Measurements from ENCODE around the gene LARGE1.

LARGE1 gene

DNA sequence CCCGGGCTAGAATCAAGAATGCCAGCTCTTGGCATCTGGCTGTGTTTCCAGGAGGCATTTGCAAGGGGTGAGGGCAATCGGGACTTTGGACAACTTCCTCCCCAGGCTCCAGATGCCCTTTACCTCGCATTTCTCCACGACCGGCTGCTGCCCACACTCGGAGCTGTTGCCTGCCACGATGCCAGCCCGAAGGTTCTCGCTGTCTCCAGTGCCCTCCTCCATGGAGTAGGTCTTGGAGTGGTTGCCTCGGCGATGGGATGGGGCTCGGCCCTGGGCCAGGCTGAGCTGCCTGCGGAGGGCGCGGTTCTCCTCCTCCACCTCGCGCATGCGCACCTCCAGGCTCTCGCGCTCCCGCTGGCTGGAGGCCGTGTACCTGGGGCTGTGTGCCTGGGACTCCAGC is 270.0 kb downstream of the LARGE1 start:
- ChIA-PET CTCF (no interaction called here), POLR2A (no interaction called here)
- H3K9me3 ChIP-seq (ENCODE audit: control extremely low read depth in 1 of 5, control insufficient read depth in 4 of 5, insufficient read depth in 2 of 5, low read depth in 1 of 5, low read length in 4 of 5) = peaks cover 0 to 7% (median 0%) of the 10 kb centered on the region in 5 experiments
- H3K27me3 ChIP-seq (replicated peaks in 2 of 5; ENCODE audit: control insufficient read depth in 4 of 5, insufficient read depth in 5 of 5, low read length in 4 of 5) = no peaks in the 10 kb centered on the region
- H3K4me1 ChIP-seq (ENCODE audit: control extremely low read depth in 1 of 4, control insufficient read depth in 4 of 4, insufficient read depth in 4 of 4, low read length in 3 of 4) = no peaks in the 10 kb centered on the region
- H3K27ac ChIP-seq (ENCODE audit: insufficient read depth in 1 of 2, low read depth in 1 of 2, low read length in 2 of 2, poor library complexity in 1 of 2, severe bottlenecking in 2 of 2) = no peak overlapping the region
- DNase-seq = no peak
- H3K36me3 ChIP-seq (ENCODE audit: control insufficient read depth in 4 of 4, insufficient read depth in 4 of 4, low read length in 3 of 4) = no peaks in the 10 kb centered on the region
- no peak overlapping the region for H3K4me3 ChIP-seq (ENCODE audit: control insufficient read depth in 1 of 7, extremely low read depth in 1 of 7, insufficient read depth in 4 of 7, low read depth in 2 of 7, low read length in 6 of 7)
- 91% methylated on average over 19 of the region's 22 CpGs for WGBS (ENCODE audit: insufficient coverage)

- peaks cover 0 to 7% (median 0%) of the 10 kb centered on the region in 5 experiments for H3K9me3 ChIP-seq (ENCODE audit: control extremely low read depth in 1 of 5, control insufficient read depth in 4 of 5, insufficient read depth in 2 of 5, low read depth in 1 of 5, low read length in 4 of 5)
- no peaks in the 10 kb centered on the region for H3K27me3 ChIP-seq (replicated peaks in 2 of 5; ENCODE audit: control insufficient read depth in 4 of 5, insufficient read depth in 5 of 5, low read length in 4 of 5)
- H3K36me3 ChIP-seq (ENCODE audit: control insufficient read depth in 4 of 4, insufficient read depth in 4 of 4, low read length in 3 of 4) = no peaks in the 10 kb centered on the region
- no peak overlapping the region for H3K4me3 ChIP-seq (ENCODE audit: control insufficient read depth in 1 of 7, extremely low read depth in 1 of 7, insufficient read depth in 4 of 7, low read depth in 2 of 7, low read length in 6 of 7)
- ChIA-PET CTCF (no interaction called here), POLR2A (no interaction called here)
- no peaks in the 10 kb centered on the region for H3K4me1 ChIP-seq (ENCODE audit: control extremely low read depth in 1 of 4, control insufficient read depth in 4 of 4, insufficient read depth in 4 of 4, low read length in 3 of 4)
- no peak overlapping the region for H3K27ac ChIP-seq (ENCODE audit: insufficient read depth in 1 of 2, low read depth in 1 of 2, low read length in 2 of 2, poor library complexity in 1 of 2, severe bottlenecking in 2 of 2)
- WGBS (ENCODE audit: insufficient coverage) = 100% methylated on average over 2 of the region's 3 CpGs
- DNase-seq = no peak
Measured at GRCh38 chr22:33648478-33648877, 271.8 kb downstream of the LARGE1 start.

GRCh38 chr22:33640900-33641299 is 279.4 kb downstream of the LARGE1 start:
- Histone ChIP-seq H3K27me3 (replicated peaks in 2 of 5; ENCODE audit: control insufficient read depth in 4 of 5, insufficient read depth in 5 of 5, low read length in 4 of 5) (no peaks in the 10 kb centered on the region), H3K36me3 (ENCODE audit: control insufficient read depth in 4 of 4, insufficient read depth in 4 of 4, low read length in 3 of 4) (no peaks in the 10 kb centered on the region), H3K4me3 (ENCODE audit: control insufficient read depth in 1 of 7, extremely low read depth in 1 of 7, insufficient read depth in 4 of 7, low read depth in 2 of 7, low read length in 6 of 7) (no peak overlapping the region), H3K27ac (ENCODE audit: insufficient read depth in 1 of 2, low read depth in 1 of 2, low read length in 2 of 2, poor library complexity in 1 of 2, severe bottlenecking in 2 of 2) (no peak overlapping the region), H3K9me3 (ENCODE audit: control extremely low read depth in 1 of 5, control insufficient read depth in 4 of 5, insufficient read depth in 2 of 5, low read depth in 1 of 5, low read length in 4 of 5) (peaks cover 0 to 8% (median 4%) of the 10 kb centered on the region in 5 experiments), H3K4me1 (ENCODE audit: control extremely low read depth in 1 of 4, control insufficient read depth in 4 of 4, insufficient read depth in 4 of 4, low read length in 3 of 4) (no peaks in the 10 kb centered on the region)
- ChIA-PET POLR2A (no interaction called here), CTCF (no interaction called here)
- no peak for DNase-seq
- WGBS (ENCODE audit: insufficient coverage) = 97% methylated on average over 6 of the region's 7 CpGs

- CTCF ChIA-PET = no interaction called here
- WGBS (ENCODE audit: insufficient coverage) = 93% methylated on average over 6 of the region's 10 CpGs
Measured at GRCh38 chr22:33639588-33640254, 280.6 kb downstream of the LARGE1 start.

GRCh38 chr22:33635766-33636165 is 284.5 kb downstream of the LARGE1 start:
- Histone ChIP-seq H3K27me3 (replicated peaks in 2 of 5; ENCODE audit: control insufficient read depth in 4 of 5, insufficient read depth in 5 of 5, low read length in 4 of 5) (no peaks in the 10 kb centered on the region), H3K27ac (ENCODE audit: insufficient read depth in 1 of 2, low read depth in 1 of 2, low read length in 2 of 2, poor library complexity in 1 of 2, severe bottlenecking in 2 of 2) (no peak overlapping the region), H3K36me3 (ENCODE audit: control insufficient read depth in 4 of 4, insufficient read depth in 4 of 4, low read length in 3 of 4) (no peaks in the 10 kb centered on the region), H3K4me3 (ENCODE audit: control insufficient read depth in 1 of 7, extremely low read depth in 1 of 7, insufficient read depth in 4 of 7, low read depth in 2 of 7, low read length in 6 of 7) (no peak overlapping the region), H3K4me1 (ENCODE audit: control extremely low read depth in 1 of 4, control insufficient read depth in 4 of 4, insufficient read depth in 4 of 4, low read length in 3 of 4) (no peaks in the 10 kb centered on the region), H3K9me3 (ENCODE audit: control extremely low read depth in 1 of 5, control insufficient read depth in 4 of 5, insufficient read depth in 2 of 5, low read depth in 1 of 5, low read length in 4 of 5) (peaks cover 0 to 18% (median 7%) of the 10 kb centered on the region in 5 experiments)
- 86% methylated on average over 1 of the region's 2 CpGs for WGBS (ENCODE audit: insufficient coverage)
- POLR2A ChIA-PET = no interaction called here
- no peak for DNase-seq
- CTCF ChIA-PET = no interaction called here

More at GRCh38 chr22:33639588-33640254, 280.6 kb downstream of the LARGE1 start:
- POLR2A ChIA-PET = no interaction called here
- DNase-seq = no peak
- Histone ChIP-seq H3K36me3 (ENCODE audit: control insufficient read depth in 4 of 4, insufficient read depth in 4 of 4, low read length in 3 of 4) (no peaks in the 10 kb centered on the region), H3K9me3 (ENCODE audit: control extremely low read depth in 1 of 5, control insufficient read depth in 4 of 5, insufficient read depth in 2 of 5, low read depth in 1 of 5, low read length in 4 of 5) (peaks cover 0 to 15% (median 7%) of the 10 kb centered on the region in 5 experiments), H3K27me3 (replicated peaks in 2 of 5; ENCODE audit: control insufficient read depth in 4 of 5, insufficient read depth in 5 of 5, low read length in 4 of 5) (no peaks in the 10 kb centered on the region), H3K4me1 (ENCODE audit: control extremely low read depth in 1 of 4, control insufficient read depth in 4 of 4, insufficient read depth in 4 of 4, low read length in 3 of 4) (no peaks in the 10 kb centered on the region), H3K4me3 (ENCODE audit: control insufficient read depth in 1 of 7, extremely low read depth in 1 of 7, insufficient read depth in 4 of 7, low read depth in 2 of 7, low read length in 6 of 7) (no peak overlapping the region), H3K27ac (ENCODE audit: insufficient read depth in 1 of 2, low read depth in 1 of 2, low read length in 2 of 2, poor library complexity in 1 of 2, severe bottlenecking in 2 of 2) (no peak overlapping the region)

DNA sequence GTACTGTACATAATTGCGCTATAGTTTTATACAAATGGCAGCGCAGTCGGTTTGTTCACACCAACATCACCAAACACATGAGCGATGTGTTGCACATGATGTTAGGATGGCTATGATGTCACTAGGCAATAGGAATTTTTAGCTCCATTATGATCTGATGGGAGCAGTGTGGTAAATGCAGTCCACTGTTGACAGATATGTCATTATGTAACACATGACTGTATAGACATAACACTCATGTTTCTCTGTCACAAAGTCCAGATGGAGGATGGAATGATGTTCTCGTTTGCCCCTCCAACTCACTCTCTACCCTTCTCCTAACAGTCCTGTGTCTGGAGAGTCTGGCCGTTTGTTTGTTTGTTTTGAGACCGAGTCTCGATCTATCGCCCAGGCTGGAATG is 288.5 kb downstream of the LARGE1 start:
- 97% methylated on average over 5 of the region's 9 CpGs for WGBS (ENCODE audit: insufficient coverage)
- no peak overlapping the region for H3K4me3 ChIP-seq (ENCODE audit: control insufficient read depth in 1 of 7, extremely low read depth in 1 of 7, insufficient read depth in 4 of 7, low read depth in 2 of 7, low read length in 6 of 7)
- ChIA-PET POLR2A (no interaction called here), CTCF (no interaction called here)
- no peaks in the 10 kb centered on the region for H3K27me3 ChIP-seq (replicated peaks in 2 of 5; ENCODE audit: control insufficient read depth in 4 of 5, insufficient read depth in 5 of 5, low read length in 4 of 5)
- H3K36me3 ChIP-seq (ENCODE audit: control insufficient read depth in 4 of 4, insufficient read depth in 4 of 4, low read length in 3 of 4) = no peaks in the 10 kb centered on the region
- H3K27ac ChIP-seq (ENCODE audit: insufficient read depth in 1 of 2, low read depth in 1 of 2, low read length in 2 of 2, poor library complexity in 1 of 2, severe bottlenecking in 2 of 2) = no peak overlapping the region
- peaks cover 0 to 15% (median 3%) of the 10 kb centered on the region in 5 experiments for H3K9me3 ChIP-seq (ENCODE audit: control extremely low read depth in 1 of 5, control insufficient read depth in 4 of 5, insufficient read depth in 2 of 5, low read depth in 1 of 5, low read length in 4 of 5)
- H3K4me1 ChIP-seq (ENCODE audit: control extremely low read depth in 1 of 4, control insufficient read depth in 4 of 4, insufficient read depth in 4 of 4, low read length in 3 of 4) = no peaks in the 10 kb centered on the region
- no peak for DNase-seq

- H3K27me3 ChIP-seq (replicated peaks in 2 of 5; ENCODE audit: control insufficient read depth in 4 of 5, insufficient read depth in 5 of 5, low read length in 4 of 5) = no peaks in the 10 kb centered on the region
- ChIA-PET POLR2A (no interaction called here), CTCF (no interaction called here)
- H3K4me3 ChIP-seq (ENCODE audit: control insufficient read depth in 1 of 7, extremely low read depth in 1 of 7, insufficient read depth in 4 of 7, low read depth in 2 of 7, low read length in 6 of 7) = no peak overlapping the region
- DNase-seq = no peak
- H3K9me3 ChIP-seq (ENCODE audit: control extremely low read depth in 1 of 5, control insufficient read depth in 4 of 5, insufficient read depth in 2 of 5, low read depth in 1 of 5, low read length in 4 of 5) = peaks cover 0 to 10% (median 0%) of the 10 kb centered on the region in 5 experiments
- no peaks in the 10 kb centered on the region for H3K36me3 ChIP-seq (ENCODE audit: control insufficient read depth in 4 of 4, insufficient read depth in 4 of 4, low read length in 3 of 4)
- H3K4me1 ChIP-seq (ENCODE audit: control extremely low read depth in 1 of 4, control insufficient read depth in 4 of 4, insufficient read depth in 4 of 4, low read length in 3 of 4) = no peaks in the 10 kb centered on the region
- H3K27ac ChIP-seq (ENCODE audit: insufficient read depth in 1 of 2, low read depth in 1 of 2, low read length in 2 of 2, poor library complexity in 1 of 2, severe bottlenecking in 2 of 2) = no peak overlapping the region
- 87% methylated on average over 7 of the region's 8 CpGs for WGBS (ENCODE audit: insufficient coverage)
Measured at GRCh38 chr22:33625959-33626358, 294.3 kb downstream of the LARGE1 start.
